GM19438 (cell line): Measurements from ENCODE around the gene EXOC3L4.
"Not testable (repeated sequence)": the region's sequence is repeated elsewhere in the genome, so short reads cannot be mapped to it uniquely, and the experiment has no call there.

Experiments
- ATAC-seq: cut with Tn5 transposase; IDR thresholded peaks from one replicate; pipeline ENCODE4 v1.9.1; 2021; ENCODE audit warnings: low read depth; ENCODE audit not compliant: unreplicated experiment

EXOC3L4 gene

DNA sequence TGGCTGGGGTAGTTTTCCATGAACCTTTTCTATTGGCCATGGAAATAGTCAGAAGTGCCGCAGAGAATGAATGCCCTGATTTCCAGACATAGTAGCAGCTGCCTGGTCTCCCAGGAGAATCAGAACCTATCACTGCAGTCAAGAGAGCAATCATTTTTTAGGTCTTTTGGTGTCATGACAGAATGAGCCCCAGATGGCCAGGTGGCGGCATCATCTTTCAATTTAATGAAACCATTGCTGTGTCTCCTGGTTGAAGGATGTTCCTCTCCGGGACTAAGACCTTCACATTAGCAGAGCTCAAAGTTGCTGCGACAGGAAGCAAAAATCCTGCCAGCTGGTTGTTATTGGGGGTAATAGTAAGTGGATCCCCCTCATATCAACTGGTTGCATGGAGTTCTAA, 47.5 kb downstream of the EXOC3L4 start:
- ATAC-seq = no peak

DNA sequence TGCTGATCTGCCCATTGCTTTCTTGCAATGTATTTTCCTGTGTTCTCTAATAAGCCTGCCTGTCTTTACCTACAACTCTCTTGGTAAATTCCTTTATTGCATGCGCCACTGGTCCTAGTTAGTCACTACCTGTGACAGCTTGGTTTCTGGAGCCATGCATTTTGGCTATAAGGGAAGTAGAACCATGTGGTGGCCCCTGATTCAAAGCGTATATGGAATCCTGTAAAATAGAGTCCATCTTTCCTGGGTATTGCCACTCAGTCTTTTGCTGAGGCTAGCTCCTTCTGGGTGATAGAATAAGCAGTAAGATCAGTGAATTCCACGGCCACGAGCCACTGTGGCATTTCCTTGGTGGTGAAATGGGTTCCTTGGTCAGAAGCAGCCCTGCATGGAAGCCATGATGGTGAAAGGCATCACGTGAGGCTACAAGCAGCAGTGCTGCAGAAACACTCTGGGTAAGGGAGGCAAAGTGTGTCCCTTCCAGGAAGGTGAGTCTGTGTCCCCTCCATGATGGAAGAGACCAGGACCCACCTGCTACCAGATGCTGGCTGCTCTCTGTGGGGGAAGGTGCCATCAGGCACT, 48.3 kb downstream of the EXOC3L4 start:
- ATAC-seq = no peak

DNA sequence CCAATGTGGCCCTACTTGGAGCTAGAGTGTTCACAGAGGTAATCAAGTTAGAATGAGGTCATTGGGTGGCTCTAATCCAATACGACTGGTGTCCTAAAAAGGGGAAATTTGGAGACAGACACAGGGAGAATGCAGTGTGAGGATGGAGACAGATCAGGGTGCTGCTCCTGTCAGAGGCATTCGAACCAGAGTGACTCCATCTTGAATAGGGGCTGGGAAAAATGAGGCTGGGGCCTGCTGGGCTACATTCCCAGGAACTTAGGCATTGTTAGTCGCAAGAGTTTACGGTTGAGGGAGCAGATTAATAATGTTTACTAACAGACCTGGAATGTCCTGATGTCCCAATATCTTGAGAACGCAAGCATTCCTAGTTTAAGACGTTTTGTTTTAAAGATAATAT, 49.0 kb downstream of the EXOC3L4 start:
- no peak for ATAC-seq

DNA sequence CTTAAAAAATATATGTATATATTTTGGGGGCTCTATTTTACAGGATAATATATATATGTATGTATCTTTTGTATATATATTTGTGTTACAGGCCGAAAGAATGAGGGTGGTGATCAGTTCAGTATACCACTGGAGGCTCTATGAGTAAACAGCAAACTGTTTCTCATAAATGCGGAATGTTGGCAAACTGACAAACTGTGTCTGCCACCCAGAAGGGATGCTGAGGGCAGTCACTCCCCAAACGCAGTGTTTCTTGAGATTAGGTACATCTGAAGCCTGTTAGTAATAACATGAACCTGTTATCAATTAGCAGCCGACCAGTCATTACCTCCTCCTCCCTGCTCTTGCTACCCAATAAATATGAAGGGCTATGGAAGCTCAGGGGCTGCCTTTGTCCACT, 49.6 kb downstream of the EXOC3L4 start:
- ATAC-seq = no peak

DNA sequence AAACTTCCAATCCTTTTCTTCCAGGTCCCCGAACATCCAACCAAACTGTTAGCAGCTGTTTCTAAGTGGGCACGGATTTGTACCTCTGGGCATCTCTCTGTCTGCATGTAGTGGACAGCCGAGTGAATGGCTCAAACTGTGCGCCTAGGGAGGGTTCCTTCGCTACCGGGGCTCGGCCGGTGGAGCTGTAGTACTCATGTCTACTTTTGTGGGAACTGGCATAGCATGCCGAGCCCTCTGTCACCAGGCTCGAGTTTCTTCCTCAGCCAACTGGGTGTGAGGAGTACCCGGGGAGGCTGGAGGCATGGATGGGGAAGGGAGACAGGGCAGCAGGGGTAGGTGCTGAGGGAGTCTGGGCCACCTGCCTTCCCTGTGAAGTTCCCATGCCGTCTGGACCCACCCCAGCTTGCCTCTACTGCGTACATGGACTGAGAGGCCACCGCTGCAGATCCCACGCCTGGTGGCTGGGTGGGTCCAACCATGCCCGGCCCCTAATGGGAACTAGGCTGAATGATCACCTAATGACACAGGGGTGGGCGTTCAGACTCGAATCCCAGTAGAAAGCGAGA, 51.7 kb downstream of the EXOC3L4 start:
- ATAC-seq = no peak

DNA sequence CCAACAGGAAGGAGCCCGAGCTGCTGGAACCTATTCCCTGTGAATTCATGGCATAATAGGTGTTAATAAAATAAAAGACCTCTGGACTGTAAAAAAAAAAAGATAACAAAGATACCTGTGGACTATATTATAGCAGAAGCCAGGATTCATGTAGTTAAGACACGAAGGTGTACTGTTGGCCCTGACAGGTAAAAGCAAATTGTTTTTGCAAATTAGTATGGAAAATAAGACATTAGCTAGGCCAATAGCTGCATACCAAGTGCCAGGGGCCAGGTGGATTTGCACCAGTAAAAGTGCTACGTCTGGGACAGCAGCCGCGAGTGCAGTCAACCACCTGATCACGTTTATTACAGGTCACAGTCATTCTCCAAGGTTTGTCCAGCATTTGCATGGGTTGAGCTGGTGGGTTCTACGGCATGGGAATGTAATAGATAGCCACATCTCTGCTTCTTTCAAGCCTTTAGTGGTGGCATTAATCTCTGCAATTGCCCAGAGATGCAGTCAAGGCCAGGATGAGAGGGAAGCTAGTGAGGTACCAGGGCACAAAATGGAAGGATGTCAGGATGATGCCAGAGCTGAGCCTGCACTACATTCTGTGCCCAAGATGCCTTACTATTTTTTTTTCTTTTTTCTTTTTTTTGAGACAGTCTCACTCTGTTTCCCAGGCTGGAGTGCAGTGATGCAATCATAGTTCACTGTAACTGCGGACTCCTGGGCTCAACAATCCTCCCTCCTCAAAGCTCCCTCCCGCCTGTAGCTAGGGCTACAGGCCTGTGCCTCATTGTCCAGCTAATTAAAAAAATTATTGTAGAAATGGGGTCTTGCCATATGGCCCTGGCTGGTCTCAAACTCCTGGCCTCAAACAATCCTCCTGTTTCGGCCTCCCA, 55.1 kb downstream of the EXOC3L4 start:
- no peak for ATAC-seq

DNA sequence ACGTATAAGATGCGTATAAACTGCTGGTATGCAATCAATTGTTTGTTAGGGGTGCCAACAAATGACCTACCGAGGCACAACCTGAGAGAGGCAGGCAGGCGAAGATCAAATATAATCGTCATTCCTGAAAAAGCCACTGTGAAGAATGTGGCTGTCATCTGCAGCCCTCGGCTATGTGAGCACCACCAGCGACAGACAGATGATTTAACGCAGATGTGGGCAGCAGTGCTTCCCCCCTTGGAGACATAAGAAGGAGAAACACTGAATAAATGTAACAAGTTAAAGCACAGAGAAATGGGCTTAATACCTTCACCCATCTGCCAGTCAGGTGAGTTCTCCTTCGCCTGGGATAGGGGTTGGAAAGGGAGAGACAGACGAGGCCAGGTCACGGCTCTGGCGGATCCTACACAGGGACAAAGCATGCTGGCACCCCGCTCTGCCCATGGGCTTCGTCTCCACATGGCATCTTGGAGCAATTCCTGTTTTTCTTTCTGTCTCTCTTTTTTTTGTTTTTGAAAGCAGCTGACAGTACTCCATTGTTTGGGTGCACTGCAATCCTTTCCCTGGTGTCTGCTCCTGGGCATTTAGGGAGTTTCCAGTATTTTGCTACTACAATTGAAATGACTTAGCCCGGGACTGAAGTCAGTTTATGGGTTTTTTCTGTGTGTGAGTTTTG, 56.9 kb downstream of the EXOC3L4 start:
- ATAC-seq = no peak

DNA sequence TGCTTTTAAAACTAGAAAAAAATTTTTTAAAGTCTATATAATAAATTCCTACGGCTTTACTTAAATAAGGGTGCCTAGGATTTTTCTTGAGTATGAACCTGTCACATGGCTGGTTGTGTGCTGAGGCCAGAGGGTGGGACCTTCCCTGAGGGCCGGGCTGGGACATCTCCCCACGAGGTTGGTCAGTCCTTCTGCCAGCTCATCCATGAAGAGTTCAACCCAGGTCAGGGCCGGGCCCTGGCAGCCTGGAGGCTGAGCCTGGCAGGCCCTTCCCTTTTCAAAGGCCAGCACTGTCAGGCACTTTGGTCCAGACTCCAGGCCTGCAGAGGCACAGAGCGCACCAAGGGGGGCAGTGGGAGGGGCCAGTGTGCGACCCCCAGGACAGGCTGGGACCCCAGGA, 60.5 kb downstream of the EXOC3L4 start:
- ATAC-seq = no peak

DNA sequence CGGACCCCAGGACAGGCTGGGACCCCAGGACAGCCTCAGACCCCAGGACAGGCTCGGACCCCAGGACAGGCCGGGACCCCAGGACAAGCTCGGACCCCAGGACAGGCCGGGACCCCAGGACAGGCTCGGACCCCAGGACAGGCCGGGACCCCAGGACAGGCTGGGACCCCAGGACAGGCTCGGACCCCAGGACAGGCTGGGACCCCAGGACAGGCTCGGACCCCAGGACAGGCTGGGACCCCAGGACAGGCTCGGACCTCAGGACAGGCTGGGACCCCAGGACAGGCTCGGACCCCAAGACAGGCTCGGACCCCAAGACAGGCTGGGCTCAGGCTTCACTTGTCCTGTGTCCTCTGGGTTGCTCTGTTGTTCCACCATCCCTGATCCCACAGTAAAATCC, 60.9 kb downstream of the EXOC3L4 start:
- ATAC-seq = not testable (repeated sequence)

DNA sequence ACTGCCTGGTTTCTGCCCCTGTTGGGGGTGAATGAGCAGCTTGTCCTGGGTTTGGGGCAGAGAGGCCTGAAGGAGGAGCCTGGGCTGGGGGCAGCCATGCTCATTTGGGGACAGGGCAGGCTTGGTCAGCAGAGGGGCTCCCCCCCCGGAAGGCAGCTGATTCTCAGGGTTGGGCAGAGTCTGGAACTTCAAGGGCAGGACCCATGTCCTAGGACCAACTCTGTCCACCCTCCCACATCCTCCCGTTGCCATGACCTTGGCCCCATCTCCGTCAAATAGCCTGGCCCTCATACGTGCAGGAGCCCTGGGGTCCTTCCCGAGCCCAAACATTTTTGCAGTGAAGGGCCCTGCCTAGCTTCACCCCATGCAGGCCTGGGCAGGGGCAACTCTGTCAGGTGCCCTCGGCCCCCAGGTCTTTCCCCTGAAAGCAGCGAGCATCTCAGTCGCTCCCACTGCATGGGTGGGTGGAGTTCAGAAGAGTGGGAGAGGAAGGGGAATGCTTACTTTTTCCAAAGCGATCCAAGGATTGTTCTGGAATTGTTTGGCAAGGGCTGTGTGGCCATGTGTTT, 61.4 kb downstream of the EXOC3L4 start:
- no peak for ATAC-seq

DNA sequence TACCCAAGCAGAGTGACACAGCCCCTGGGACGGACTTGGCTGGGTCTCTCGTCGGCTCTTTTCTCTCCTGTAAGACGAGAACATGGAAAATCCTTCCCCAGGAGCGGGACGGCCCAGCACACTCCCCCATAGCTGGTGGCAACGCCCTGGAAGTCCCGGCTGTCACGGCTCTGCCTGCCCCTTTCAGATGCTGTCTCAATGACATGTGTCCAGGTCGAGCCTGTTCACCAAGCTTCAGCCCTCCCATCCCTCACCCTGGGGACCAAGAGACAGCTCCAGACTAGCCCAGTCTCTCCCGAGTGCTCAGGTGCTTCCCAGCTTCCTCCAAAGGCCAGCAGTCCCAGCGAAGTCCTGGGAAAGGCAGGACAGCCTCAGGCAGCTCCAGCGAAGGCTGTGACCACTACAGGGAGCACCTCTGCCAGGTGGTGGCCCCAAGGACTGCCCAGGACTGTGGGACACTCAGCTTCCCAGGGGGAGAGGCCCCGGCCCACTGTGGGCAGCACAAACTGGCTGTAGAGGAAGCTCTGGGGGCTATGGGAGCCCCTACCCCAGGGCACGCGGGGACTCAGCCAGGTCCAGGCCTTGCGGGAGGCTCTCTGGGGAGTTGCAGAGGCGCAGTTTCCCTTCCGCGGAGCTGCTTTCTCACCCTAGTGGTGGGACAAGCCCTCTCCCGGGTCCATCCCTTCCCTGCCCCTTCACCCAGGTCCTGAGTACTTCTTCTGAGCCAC, 62.3 kb downstream of the EXOC3L4 start:
- no peak for ATAC-seq

DNA sequence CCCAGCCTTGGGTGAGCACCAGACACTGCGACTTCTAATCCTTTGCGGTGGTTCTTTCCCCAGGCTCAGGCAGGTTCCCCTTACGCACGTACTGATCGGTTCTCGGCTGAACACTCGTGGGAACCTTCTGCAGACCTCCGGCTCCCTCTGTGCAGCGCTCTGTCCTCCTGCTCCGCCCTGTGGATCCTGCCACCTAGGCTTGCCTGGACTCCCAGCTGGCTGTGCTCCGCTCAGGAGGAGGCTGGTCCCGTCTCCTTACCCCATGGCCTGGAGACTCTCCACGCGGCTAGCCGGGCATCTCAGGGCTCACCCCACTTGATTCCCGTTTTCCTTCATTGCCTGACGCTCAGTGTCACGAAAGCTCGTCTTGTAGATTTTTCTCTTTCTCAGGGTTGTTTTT, 63.4 kb downstream of the EXOC3L4 start:
- ATAC-seq = no peak

DNA sequence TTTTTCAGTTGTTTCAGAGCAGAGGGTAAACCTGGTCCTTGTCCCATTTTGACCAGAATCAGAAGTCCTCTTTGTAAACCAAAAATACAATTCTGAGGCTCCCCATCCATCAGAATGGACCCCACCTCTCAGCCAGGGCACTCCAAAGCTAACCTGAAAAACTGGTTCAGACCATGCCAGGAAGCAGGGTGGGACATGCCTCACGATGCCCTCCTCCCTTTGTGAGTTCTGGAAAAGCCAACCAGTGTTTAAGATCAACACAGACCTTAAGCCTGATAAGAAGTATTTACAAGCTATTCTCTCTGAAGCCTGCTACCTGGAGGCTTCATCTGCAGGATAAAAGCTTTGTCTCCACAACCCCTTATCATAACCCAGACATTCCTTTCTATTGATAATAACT, 64.2 kb downstream of the EXOC3L4 start:
- ATAC-seq = no peak
